Glomerular endothelial cell (primary cell): ENCODE data around the gene MMP24OS. TPM values are rescaled to one million over a fixed set of nuclear protein-coding genes. Genes with fewer than 3 reads are reported as not detected.
"Not testable (repeated sequence)": the region's sequence is repeated elsewhere in the genome, so short reads cannot be mapped to it uniquely, and the experiment has no call there.

ENCODE experiments used
- DNase-seq: peaks from one replicate; pipeline ENCODE4 v3.0.0-alpha.2; 2011; ENCODE audit warnings: low read depth, low spot score; ENCODE audit errors: extremely low read depth
- total RNA-seq: library from RNA; depleted of rRNA; stranded (reverse); fragments of >200 nt; gene quantifications from 2 replicates; pipeline ENCODE4 v1.2.3, GENCODE V29; 2015

Gene MMP24OS
- total RNA-seq, 1 donor from 2014 or later: 24.0 TPM

DNA sequence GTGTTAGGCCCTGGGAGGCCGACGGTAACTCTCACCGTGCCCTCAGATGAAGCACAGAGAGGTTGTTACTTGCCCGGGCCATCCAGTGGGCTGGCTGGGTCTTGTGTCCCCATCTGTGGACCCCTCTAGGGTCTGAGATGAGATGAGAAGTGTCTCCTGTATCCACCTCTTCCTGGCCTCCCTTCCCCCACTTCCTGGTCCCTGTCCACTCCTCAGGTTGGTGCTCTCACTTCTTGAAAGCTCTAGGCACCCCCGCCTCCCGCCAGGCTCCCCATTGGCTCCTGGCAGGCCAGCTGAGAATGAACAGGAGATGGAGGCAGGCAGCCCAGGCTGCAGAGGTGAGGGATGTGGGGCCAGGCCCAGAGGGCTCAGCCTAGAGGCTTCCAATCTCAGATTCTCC lies 1.5 kb downstream of the MMP24OS start:
- DNase-seq: no peak

DNA sequence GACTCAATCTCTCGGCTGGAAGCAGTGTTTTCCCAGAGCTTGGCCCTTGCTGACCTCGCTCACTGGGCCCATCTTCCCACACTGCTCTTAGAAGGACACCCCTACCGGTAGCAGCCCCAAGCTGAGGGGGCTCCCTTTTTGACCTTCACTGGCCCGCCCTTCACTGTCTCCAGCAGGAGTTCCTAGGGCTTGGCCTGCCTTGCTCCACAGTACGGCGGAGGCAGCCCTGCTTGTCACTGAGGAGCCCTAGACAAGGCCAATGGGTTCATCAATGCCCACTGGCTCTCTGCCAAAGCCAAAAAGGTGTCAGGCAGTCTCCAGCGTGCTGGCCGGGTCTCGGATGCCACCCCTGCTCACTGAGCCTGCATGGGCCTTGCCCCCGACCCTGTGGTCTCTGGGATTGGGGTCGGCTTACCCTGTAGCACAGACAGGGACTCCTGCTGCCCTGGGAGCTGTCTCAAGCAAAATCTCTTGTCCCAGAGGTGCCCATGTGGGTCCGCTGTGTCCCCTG lies 2.1 kb downstream of the MMP24OS start:
- DNase-seq: no peak

DNA sequence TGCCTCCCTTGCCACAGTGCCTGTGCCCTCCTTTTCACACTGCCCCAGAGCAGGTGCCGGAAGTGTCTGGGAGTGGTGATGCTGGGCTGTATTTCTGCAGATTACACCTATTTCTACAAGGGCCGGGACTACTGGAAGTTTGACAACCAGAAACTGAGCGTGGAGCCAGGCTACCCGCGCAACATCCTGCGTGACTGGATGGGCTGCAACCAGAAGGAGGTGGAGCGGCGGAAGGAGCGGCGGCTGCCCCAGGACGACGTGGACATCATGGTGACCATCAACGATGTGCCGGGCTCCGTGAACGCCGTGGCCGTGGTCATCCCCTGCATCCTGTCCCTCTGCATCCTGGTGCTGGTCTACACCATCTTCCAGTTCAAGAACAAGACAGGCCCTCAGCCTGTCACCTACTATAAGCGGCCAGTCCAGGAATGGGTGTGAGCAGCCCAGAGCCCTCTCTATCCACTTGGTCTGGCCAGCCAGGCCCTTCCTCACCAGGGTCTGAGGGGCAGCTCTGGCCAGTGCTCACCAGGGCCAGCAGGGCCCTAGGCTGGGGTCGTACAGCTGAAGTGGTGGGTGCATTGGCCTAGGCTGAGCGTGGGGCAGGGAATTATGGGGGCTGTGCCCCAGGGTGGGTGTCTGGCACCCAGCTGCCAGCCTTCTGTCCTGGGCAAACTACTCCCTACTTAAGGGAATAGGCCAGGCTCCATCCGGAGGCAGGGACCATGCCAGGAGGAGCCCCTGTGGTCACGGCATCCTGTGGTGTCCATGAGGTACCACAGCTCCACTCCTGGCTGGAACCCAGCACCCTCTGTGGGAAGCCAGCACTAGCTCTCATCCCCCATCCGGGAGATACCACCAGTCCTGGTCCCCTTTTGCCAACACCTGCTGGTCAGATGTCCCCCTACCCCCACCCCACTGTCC lies 3.5 kb downstream of the MMP24OS start:
- no peak for DNase-seq

DNA sequence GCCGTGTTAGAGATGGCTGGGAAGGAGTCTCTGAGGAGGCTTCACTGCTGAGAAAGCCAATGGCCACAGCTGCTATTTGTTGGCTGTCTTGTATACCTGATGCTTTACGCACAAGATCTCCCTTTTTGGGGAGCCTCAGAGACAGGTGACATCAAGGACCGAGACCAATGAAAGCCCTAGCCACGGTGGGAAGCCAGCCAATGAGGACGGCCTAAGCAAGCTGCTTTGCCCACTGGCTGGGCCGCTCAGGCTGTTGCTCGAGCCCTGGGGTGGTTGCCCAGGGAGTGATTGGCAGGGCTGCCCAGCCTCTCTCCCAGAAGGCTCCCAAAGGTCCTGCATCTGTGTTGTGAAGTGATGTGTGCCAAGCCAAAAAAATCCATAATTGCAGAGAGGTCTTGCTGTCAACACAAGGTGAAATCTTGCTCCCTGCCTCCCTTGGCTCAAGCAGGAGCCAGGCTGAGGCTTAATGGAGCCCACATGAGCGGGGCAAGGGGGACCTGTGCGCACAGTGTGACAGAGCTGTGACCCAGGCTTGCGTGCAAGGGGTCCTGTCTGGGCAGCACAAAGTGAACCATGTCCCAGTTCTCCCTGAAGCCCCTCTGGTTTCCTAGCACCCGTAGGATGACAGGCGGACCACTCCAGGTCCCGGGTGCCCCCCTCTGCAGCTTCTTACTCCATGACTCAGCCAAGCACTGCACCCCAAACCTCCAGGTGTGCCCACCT lies 4.3 kb downstream of the MMP24OS start:
- DNase-seq: no peak

DNA sequence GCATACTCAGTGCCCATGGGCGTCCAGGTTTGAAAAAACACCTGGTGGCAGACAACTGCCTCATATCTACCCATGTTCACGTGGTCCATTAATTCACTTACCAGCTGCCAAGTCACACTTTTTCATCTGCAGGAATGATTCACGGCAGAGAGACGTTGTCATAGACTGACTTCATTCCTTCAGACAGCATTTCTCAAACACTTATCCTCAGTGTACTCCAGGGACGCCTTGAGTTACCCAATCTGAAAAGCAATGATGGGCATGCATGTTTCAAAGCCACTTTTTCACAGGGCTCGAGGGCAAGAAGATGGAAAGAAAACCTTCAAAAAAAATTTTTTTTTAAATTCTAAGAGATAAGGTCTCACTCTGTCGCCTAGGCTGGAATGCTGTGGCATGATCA lies 6.0 kb downstream of the MMP24OS start:
- DNase-seq: no peak

DNA sequence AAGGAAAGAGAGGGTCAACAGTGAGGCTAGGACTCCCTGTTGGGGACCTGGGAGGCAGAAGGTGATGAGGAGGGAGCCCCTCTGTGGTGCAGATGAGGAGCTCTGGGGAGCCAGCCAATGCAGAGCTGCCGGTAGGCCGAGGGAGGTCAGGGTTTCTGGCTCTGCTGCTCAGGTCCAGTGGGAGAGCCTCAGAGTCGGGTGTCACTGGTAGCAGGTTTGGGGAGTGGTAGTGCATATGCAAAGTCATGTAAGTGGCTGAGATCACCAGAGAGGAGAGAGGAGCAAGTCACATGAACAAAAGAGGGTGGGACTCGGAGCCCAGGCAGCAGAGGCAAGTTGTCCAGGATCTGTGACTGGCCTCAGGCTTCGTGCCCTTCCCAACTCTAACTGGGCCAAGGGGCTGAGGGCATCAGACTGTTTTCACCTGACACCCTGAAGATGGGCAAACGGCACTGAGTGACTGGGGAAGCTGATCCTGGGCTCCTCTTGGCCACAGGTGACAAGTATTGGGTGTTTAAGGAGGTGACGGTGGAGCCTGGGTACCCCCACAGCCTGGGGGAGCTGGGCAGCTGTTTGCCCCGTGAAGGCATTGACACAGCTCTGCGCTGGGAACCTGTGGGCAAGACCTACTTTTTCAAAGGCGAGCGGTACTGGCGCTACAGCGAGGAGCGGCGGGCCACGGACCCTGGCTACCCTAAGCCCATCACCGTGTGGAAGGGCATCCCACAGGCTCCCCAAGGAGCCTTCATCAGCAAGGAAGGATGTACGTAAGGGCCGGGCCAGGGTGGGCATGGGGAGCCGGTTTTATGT lies 6.6 kb downstream of the MMP24OS start:
- no peak for DNase-seq

DNA sequence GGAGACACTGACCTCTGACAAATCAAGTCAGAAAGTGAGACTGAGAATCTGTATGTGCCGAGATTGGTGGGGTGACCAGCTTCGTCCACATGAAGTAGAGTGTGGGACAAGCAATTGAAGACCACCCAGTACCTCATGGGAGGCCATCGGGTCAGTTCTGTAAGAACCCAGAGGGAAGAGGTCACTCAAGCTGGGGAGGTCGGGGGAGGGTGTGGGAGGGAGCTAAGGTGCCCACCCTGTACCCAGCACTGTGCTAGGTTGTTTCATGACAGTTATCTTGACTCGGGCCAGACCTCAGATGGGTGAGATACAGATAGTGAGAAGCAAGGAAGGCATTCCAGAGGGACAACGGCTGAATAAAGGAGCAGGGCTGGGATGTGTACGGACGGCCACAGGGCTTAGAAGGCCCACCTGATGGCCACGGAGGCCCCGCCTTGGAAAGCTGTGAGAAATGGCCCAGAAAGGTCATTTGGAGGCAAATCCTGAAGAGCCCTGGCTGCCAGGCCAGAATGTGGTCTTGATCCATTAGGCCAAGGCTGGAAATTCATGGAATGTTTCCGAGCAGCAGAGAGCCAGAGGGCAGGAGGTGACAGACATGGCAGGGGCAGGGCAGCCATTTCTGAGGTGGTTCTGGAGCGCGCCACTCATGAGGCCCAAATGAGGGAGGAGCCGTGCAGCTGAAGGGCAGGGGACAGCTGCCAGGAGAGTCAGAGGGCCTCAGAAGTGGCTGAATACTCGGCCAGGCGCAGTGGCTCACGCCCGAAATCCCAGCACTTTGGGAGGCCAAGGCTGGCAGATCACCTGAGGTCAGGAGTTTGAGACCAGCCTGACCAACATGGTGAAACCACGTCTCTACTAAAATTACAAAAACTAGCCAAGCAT lies 7.7 kb downstream of the MMP24OS start:
- no peak for DNase-seq

DNA sequence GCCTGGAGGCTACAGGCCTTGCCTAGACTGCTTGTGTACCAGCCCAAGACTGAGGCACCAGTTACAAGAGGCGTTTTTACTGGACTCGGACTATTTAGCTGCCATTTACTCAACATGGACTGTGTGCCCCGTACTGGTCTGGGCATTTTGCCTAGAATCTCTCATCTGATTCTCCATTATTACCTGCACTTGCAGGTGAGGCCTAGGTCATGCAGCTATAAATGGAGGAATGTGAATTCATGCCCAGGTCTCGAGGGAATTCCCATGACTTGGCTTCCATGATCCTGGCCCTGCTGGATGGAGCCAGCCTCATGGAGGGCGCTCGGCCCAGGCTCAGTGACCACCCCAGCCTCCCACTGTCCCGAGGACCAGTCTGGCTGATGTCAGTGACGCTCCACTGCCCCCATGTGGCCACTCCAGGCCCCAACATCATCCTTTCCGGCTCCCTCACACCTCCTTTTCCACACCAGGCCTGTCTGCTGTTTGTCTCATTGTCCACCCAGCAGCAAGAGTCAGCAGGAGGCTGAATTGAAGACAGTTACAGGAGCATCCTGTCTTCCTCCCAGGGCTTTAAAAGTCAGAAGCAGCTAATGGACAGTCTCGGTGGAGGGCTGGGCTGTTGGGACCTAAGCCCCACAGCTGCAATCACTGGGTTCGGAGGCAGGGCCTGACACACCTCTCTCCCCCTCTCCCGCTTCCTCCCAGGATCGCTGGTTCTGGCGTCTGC lies 8.7 kb downstream of the MMP24OS start:
- no peak for DNase-seq

DNA sequence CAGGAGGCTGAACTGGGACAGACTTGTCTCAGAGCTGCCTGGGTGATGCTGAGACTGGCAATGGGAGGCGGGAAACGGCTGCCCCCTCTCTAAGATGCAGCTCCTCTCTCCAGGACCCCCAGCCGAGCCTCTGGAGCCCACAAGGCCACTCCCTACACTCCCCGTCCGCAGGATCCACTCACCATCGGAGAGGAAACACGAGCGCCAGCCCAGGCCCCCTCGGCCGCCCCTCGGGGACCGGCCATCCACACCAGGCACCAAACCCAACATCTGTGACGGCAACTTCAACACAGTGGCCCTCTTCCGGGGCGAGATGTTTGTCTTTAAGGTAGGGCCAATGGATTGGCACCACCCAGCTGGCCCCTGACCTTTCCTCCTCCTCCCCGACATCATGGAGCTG lies 10.8 kb downstream of the MMP24OS start:
- DNase-seq: no peak

DNA sequence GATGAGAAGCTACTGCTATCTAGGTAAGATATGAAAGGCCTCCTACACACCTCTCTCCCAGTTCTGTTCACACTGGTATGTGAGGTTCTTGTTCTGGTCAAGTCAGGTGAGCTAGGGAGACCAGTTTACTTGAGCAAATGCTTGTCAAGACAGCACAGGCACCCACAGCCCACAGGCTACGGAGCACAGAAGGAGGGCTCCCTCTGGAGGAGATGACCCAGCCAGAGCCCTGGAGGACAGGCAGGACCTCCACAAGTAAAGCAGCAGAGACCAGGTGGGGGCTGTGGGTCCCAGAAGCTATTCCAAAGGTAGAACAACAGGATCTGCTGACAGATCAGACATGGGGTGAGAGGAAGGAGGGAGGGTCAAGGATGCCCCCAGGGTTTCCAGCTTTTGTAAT lies 13.2 kb downstream of the MMP24OS start:
- no peak for DNase-seq

DNA sequence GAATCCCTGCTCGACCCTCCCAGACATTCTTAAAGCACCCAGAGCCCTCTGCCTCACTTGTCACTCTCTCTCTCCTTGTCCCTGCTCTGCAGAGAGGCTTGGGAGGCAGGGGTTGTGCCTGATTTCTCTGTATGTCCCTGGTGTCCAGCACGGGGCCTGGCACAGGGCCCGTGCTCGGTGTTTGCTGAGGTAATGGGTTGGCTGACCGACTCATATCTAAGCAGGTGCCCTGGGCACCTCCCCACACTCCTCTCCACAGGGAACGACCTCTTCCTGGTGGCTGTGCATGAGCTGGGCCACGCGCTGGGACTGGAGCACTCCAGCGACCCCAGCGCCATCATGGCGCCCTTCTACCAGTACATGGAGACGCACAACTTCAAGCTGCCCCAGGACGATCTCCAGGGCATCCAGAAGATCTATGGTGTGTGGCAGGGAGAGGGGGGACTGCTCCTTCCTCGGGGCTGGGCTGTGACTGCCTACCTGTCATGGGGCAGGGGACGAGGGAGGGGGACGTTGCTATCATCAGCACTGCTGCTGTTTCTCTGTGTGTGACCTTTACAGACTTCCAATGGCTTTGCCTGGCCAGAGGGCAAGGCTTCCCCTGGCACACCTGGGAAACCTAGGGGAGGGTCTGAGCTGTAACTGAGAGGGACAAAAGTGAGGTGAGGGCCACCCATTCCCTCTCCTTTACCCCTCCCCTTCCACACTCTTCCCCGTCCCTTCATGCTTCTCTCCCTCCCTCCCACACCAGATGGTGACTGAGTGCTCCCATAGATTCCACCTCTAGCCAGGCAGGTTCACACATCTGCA lies 14.2 kb downstream of the MMP24OS start:
- DNase-seq: no peak

DNA sequence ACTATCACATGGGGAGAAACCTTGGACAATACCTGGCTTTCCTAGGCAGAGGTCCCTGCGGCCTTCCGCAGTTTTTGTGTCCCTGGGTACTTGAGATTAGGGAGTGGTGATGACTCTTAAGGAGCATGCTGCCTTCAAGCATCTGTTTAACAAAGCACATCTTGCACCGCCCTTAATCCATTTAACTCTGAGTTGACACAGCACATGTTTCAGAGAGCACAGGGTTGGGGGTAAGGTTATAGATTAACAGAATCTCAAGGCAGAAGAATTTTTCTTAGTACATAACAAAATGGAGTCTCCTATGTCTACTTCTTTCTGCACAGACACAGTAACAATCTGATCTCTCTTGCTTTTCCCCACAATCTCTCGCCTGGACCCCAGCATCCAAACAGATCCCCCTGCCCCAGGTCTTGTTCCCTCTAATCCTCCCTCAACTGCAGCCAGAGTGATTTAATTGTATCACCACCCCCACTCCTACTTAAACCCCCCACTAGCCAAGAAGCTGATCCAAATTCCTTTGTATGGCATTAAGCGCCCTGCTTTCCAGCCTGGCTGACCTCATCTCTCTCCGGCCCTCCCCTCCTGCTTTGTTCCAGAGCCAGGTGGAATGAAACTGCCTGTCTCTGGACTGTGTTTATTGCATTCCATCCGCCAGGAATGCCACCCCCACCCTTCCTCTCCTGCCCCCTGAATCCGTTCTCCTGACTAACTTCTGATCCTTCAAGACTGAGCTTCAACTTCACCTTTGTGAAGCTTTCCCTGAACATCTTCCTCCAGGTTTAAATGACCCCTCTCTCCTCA lies 15.0 kb downstream of the MMP24OS start:
- DNase-seq: not testable (repeated sequence)

DNA sequence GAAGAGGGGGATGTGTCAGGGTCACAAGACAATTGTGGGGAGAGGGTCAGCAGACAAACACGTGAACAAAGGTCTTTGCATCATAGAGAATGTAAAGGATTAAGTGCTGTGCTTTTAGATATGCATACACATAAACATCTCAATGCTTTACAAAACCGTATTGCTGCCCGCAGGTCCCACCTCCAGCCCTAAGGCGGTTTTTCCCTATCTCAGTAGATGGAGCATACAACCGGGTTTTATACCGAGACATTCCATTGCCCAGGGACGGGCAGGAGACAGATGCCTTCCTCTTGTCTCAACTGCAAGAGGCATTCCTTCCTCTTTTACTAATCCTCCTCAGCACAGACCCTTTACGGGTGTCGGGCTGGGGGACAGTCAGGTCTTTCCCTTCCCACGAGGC lies 15.6 kb downstream of the MMP24OS start:
- DNase-seq: not testable (repeated sequence)

DNA sequence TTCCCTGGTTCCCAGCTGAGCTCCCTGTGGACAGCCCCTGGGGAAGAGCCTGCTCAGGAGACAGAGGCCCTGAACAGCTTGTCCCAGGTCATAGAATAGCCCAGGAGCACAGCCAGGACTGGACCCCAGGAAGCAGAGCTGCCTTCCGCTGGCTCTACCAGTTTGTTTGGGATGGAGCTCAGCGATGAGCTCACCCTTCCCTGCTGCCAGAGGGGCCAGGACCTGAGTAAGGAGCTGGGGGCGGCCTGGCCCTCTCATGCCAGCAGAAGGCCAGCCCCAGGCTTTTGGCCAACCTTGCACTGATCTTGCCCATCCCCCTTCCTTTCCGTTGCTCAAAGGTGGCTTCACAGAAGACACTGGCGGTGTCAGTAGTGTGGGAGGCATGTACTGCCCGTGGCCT lies 17.5 kb downstream of the MMP24OS start:
- no peak for DNase-seq

DNA sequence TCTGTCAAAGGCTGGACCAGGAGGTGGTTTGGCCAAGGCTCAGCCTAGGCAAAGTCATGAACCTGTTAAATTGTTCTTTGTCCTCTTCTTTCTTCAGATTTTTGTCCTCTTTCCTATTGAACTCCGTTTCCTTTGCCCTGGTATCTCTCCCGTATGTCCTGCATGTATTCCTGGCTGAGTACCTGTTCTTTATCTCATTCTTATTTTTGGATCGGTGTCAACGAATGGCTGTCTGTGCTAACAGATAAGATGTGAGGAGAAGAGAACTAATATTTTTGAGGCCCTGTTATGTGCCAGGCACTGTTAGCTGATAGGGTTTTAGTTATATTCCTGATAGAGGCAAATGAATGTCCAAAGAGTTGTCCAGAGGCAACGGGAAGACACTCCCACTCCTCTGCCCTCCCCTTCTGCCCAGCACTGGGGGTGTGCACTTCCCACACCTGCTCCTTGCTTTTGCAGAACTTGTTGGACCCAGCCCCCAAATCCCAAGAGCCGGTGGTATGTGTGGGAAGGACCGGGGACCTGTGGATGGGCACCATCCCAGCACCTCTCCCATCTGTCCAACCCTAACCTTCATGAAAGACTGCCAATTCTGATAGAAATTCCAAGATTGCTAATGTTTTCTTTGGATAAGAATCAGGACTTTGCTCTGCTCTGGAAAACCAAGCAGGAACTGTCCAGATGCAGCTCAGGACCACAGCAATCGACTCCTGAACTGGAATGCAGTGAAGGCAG lies 20.6 kb downstream of the MMP24OS start:
- no peak for DNase-seq

DNA sequence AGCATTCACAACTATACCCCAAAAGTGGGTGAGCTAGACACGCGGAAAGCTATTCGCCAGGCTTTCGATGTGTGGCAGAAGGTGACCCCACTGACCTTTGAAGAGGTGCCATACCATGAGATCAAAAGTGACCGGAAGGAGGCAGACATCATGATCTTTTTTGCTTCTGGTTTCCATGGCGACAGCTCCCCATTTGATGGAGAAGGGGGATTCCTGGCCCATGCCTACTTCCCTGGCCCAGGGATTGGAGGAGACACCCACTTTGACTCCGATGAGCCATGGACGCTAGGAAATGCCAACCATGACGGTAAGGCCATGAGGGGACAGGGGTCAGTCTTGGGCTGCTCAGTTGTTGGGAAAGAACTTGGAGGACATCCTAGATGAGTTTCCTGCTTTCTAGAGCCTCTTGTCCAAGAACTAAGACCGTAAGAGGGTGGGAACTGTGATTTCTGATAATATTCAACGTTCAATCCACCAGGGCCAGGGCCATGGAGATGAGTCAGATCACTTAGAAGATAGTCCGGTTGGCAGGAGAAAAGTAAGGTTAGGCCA lies 23.4 kb downstream of the MMP24OS start:
- DNase-seq: no peak

DNA sequence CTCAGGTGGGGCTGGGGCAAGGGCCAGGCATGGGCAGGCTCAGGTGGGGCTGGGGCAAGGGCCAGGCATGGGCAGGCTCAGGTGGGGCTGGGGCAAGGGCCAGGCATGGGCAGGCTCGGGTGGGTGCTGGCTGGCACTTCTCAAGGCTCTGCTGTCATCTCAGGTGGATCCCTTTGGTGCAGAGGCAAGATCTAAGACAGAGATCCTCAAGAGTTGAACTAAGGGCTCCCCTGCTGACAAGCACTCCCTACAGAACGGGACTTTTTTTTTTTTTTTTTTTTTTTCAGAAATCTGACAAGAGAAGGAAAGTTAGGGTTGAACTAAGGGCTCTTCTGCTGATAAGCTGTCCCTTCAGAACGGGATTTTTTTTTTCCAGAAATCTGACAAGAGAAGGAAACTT lies 24.9 kb downstream of the MMP24OS start:
- DNase-seq: no peak
